ENCODE data around the gene BEAN1.
A peak's percentile ranks its signal among the peaks of the same experiment; 100 is the strongest.

Gene BEAN1

DNA sequence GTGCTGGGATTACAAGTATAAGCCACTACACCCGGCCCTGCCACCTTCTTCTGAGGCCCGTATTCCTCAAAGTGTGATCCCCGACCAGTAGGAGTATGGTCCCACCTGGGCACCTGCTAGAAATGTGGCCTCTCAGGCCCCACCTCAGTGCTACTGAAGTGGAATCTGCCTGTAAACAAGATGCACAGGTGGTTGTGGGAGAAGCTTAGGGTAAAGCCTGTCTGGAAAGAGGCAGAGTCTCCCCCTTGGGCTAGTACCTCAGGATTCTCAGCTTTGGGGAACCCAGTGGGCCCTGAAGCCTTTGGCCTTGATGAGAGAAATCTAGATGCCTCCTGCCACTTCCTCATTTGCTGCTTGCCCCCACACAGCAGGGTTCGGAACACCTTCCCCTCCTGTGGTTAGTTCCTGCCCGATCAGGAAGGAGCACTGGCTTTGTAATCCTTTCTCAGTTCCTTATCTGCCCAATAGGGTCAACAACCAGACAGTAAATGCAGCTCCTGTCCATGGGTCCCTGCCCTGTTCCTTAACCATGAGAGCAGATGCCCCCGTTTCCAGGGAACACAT is 97.6 kb downstream of the BEAN1 start:
- peak; percentile 71 for DNase-seq

DNA sequence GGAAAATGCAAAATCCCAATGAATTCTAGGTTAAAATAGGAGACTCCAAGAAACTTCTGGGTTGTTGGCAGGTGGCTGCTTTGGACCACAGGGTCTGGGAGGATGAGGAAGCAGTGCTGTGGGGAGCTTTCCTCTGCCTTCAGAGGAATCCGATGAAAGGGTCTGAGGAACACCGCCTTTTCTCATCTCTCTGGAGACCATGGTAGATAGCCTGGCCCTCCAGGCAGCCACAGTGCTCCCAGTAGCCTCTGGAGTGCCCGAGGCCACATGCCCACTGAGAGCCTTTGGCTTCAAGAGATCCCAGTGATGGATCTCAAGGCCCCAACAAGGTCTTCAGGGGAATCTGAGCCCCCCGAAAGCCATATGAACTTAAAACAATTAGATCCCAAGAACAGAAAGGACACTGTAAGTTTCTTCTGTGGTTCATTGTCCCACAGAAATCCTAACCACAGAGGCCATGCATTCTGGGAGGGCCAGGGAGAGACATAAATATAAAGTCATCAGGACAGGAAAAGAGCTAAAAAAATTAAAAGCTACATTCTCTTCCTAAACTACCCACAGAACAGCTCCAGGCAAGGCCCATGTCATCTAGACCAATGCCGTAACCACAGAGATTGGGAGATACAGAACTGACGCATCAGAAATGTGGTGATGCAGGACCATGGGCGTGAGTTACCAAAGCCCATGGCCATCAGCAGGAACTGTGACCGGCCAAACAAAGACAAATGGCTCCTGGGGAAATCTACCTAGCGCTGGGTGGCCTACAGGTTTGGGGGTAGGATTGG is 98.5 kb downstream of the BEAN1 start:
- no peak for DNase-seq

DNA sequence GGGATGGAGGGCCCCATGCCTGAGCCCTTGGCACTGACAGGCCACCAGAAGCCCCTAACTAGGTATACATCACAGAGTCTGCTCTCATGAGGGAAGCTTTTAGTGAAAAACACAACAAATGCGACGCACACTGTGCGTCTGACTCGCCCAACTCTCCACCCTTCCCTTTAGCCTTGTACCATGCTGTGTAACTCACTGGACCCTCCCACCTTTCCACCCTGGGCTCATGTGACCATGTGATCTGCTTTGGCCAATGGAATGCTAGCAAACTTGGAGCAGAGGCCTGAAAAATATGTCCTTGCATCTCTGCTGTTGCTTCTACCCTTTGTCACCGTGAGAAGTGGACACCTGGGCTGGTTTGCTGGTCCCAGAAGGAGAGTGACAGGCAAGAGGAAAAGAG is 101.2 kb downstream of the BEAN1 start:
- no peak for DNase-seq

DNA sequence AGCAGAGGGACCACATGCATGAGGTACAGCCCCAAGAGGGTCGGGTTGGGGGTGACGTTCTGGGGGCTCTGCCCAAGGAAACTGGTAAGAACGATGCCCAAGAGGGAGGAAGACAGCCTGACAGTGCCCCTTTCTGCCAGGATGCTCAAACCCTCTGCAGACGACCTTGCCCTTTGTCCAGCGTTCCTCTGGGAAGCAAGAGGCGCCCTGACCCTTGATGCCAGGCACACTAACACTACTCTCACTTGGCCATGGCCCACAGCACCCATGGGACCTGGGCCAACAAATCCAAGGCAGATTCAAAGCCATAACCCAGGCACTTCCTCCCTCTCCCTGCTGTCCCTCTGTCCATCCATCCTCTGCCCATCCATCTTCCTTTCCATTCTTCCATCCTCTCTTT is 102.4 kb downstream of the BEAN1 start:
- DNase-seq = no peak

All from activated CD8-positive, alpha-beta memory T cell treated with anti-CD3 and anti-CD28 coated beads for 24 hours (primary cell).